HepG2 (cell line): Measurements from ENCODE around the gene NT5DC1. TPM values are rescaled to one million over a fixed set of nuclear protein-coding genes. Genes with fewer than 3 reads are reported as not detected.

Experiments used
- CEBPG ChIP-seq: IDR thresholded peaks from 2 replicates; pipeline ENCODE4 v1.6.1; 2016
- ETV5 ChIP-seq: IDR thresholded peaks from 2 replicates; pipeline ENCODE4 v1.6.1; 2018; ENCODE audit warnings: missing biosample characterization, missing genetic modification reagents, inconsistent platforms, borderline replicate concordance
- FOXA3 ChIP-seq: IDR thresholded peaks from 2 replicates; pipeline ENCODE4 v1.6.1; 2016; ENCODE audit warnings: missing genetic modification reagents, missing compliant biosample characterization
- JDP2 ChIP-seq: sonication (generic); formaldehyde crosslinking; IDR thresholded peaks from 2 replicates; pipeline ENCODE4 v1.8.1; 2022; ENCODE audit warnings: missing genetic modification reagents, borderline replicate concordance
- JUND ChIP-seq: sonication (generic); formaldehyde crosslinking; IDR thresholded peaks from 2 replicates; pipeline ENCODE4 v1.8.0; 2022; ENCODE audit warnings: mild to moderate bottlenecking, missing genetic modification reagents
- MTF2 ChIP-seq: sonication (generic); formaldehyde crosslinking; IDR thresholded peaks from 2 replicates; pipeline ENCODE4 v1.5.0; 2020; ENCODE audit warnings: missing genetic modification reagents, borderline replicate concordance
- NR2F2 ChIP-seq: IDR thresholded peaks from 2 replicates; pipeline ENCODE4 v1.6.1; 2012; ENCODE audit warnings: low read depth, inconsistent platforms, borderline replicate concordance
- STAT6 ChIP-seq: sonication (generic); formaldehyde crosslinking; IDR thresholded peaks from 2 replicates; pipeline ENCODE4 v1.4.0; 2020; ENCODE audit warnings: missing genetic modification reagents, mild to moderate bottlenecking, borderline replicate concordance
- TGIF2 ChIP-seq: IDR thresholded peaks from 2 replicates; pipeline ENCODE4 v1.6.1; 2016; ENCODE audit warnings: control low read depth, missing compliant biosample characterization
- ZBTB2 ChIP-seq: sonication (generic); formaldehyde crosslinking; IDR thresholded peaks from 2 replicates; pipeline ENCODE4 v1.8.0; 2022; ENCODE audit warnings: low read depth, missing genetic modification reagents
- ZBTB40 ChIP-seq, 2 experiments: fragments of 450-650 bp in 1 of 2; sonication (generic) in 1 of 2; formaldehyde crosslinking in 1 of 2; IDR thresholded peaks; 2 replicates each; pipeline versions ENCODE4 v1.6.1 to v1.8.0; 2016 to 2022; ENCODE audit warnings: antibody characterized with exemption in 1 of 2, mild to moderate bottlenecking in 1 of 2, missing genetic modification reagents in 1 of 2
- ZNF564 ChIP-seq: sonication (generic); formaldehyde crosslinking; IDR thresholded peaks from 2 replicates; pipeline ENCODE4 v1.8.1; 2023; ENCODE audit warnings: mild to moderate bottlenecking, missing genetic modification reagents
- ZNF781 ChIP-seq: sonication (generic); formaldehyde crosslinking; IDR thresholded peaks from 2 replicates; pipeline ENCODE4 v1.5.1; 2020; ENCODE audit warnings: borderline replicate concordance, mild to moderate bottlenecking, missing genetic modification reagents; ENCODE audit errors: not compliant biosample characterization
- ZUFSP ChIP-seq: sonication (generic); formaldehyde crosslinking; IDR thresholded peaks from 2 replicates; pipeline ENCODE4 v1.9.0; 2021; ENCODE audit warnings: missing genetic modification reagents, mild to moderate bottlenecking, borderline replicate concordance
- polyA plus RNA-seq, 8 experiments: library from polyadenylated mRNA; depleted of rRNA in 3 of 8; stranded (reverse) in 7 of 8; unstranded in 1 of 8; fragments of >200 nt; fragmentation: Illumina TruSeq in 4 of 8; extraction: Trizol in 4 of 8; gene quantifications; 2 replicates each; pipeline versions ENCODE4 v1.2.1 to v1.2.3, GENCODE V29; 2011 to 2016; ENCODE audit warnings: low read depth in 4 of 8, missing spikeins in 1 of 8, mixed read lengths in 1 of 8; ENCODE audit not compliant: insufficient read depth in 1 of 8
- total RNA-seq, 5 experiments: library from RNA; depleted of rRNA; stranded (reverse); fragments of >200 nt; fragmentation: Illumina TruSeq; extraction: Trizol; gene quantifications; 2 replicates each; pipeline ENCODE4 v1.2.3, GENCODE V29; 2016; ENCODE audit warnings: low read depth in 1 of 5

Gene NT5DC1
- total and polyA plus RNA-seq, 2 of the 13 experiments (the other 11 are each of a cell fraction or from before 2014, with no cell fraction given) = 27.0 to 56.1 TPM

- TF ChIP-seq STAT6 (no peak), ZUFSP (no peak), TGIF2 (CRISPR knock-in tag) (peak; percentile 56; the same call in 1 of the 2 replicates), FOXA3 (CRISPR knock-in tag) (peak; percentile 65; the same call in 1 of the 2 replicates), ZBTB2 (CRISPR knock-in tag) (no peak), ZNF781 (CRISPR knock-in tag) (no peak), NR2F2 (peak; percentile 25; the same call in 1 of the 2 replicates), JDP2 (CRISPR knock-in tag) (no peak), ETV5 (peak; percentile 18; the same call in 1 of the 2 replicates), ZBTB40 (IDR thresholded peaks at IDR 0.05) (no peak), ZBTB40 (CRISPR knock-in tag; IDR thresholded peaks at IDR 0.05) (no peak), ZNF564 (CRISPR knock-in tag) (no peak), CEBPG (CRISPR knock-in tag) (peak; percentile 86), MTF2 (CRISPR knock-in tag) (no peak), JUND (peak; percentile 69)
Measured at GRCh38 chr6:116072368-116072767, 28.3 kb upstream of the NT5DC1 start (continued).
